Stomach (tissue), 9 donors: Measurements from ENCODE around the gene GAS6. TPM values are rescaled to one million over a fixed set of nuclear protein-coding genes. Genes with fewer than 3 reads are reported as not detected.

Experiments used
- DNase-seq, 2 donors: peaks; one replicate each; pipeline versions ENCODE4 v3.0.0 to v3.0.0-alpha.2; 2013 to 2019
- H3K27ac ChIP-seq, 5 donors: fragments of 200-600 bp in 4 of 5; sonication (generic) in 4 of 5; one replicate each; pipeline ENCODE4 v1.5.1; 2013 to 2019; ENCODE audit warnings: mild to moderate bottlenecking in 1 of 5, moderate library complexity in 1 of 5
- H3K27me3 ChIP-seq, 3 donors: fragments of 200-600 bp; sonication (generic); one replicate each; pipeline ENCODE4 v1.5.1; 2017 to 2019; ENCODE audit warnings: mixed run types in 1 of 3
- H3K36me3 ChIP-seq, 4 donors: fragments of 200-600 bp; sonication (generic); 1 replicate in 3 of 4; 2 replicates in 1 of 4; pipeline ENCODE4 v1.5.1; 2016 to 2019
- H3K4me1 ChIP-seq, 4 donors: fragments of 200-600 bp; sonication (generic); one replicate each; pipeline ENCODE4 v1.5.1; 2016 to 2019
- H3K4me3 ChIP-seq, 4 donors: fragments of 200-600 bp; sonication (generic) in 3 of 4; one replicate each; pipeline ENCODE4 v1.5.1; 2016 to 2019; ENCODE audit warnings: mild to moderate bottlenecking in 1 of 4
- H3K9me3 ChIP-seq, 4 donors: fragments of 200-600 bp; sonication (generic); one replicate each; pipeline ENCODE4 v1.5.1; 2016 to 2019
- EP300 ChIP-seq: sonication (generic); formaldehyde crosslinking; IDR thresholded peaks from one replicate; pipeline ENCODE4 v1.6.1; 2017; ENCODE audit warnings: antibody characterized with exemption
- POLR2A ChIP-seq, 4 donors: fragments of 450-650 bp; IDR thresholded peaks; one replicate each; pipeline ENCODE4 v1.6.1; 2016; ENCODE audit warnings: antibody characterized with exemption in 4 of 4, control low read depth in 2 of 4, mild to moderate bottlenecking in 1 of 4, moderate library complexity in 1 of 4
- POLR2AphosphoS5 ChIP-seq, 3 donors: sonication (generic); formaldehyde crosslinking; IDR thresholded peaks; one replicate each; pipeline ENCODE4 v1.6.1; 2016; ENCODE audit warnings: antibody characterized with exemption in 3 of 3
- WGBS, 5 donors: extraction: QIAGEN DNeasy Blood & Tissue Kit in 3 of 5; methylation state at CpG; one replicate each; pipeline versions ENCODE4 v1.1.5 to v1.1.7; 2013 to 2018; 5-methylcytosine and 5-hydroxymethylcytosine counted together
- intact Hi-C: fragments of 100-400 bp; cut with DNase I; formaldehyde crosslinking; loops from one replicate; pipeline ENCODE4 v1.15.1; 2023; ENCODE audit warnings: low total_unique reads
- polyA plus RNA-seq, 3 donors: library from polyadenylated mRNA; stranded (reverse); fragments of 200-250 nt; gene quantifications; one replicate each; pipeline ENCODE4 v1.2.3, GENCODE V29; 2013
- total RNA-seq, 5 donors: library from RNA; depleted of rRNA; stranded (reverse); fragments of >200 nt; gene quantifications; one replicate each; pipeline versions ENCODE4 v1.1.0 to v1.2.3, GENCODE V29; 2014 to 2016
- TF ChIP-seq, protein P1 (sequence below), 7 experiments: fragments of 450-650 bp in 4 of 7; fragments of 200-600 bp in 3 of 7; sonication (generic) in 3 of 7; IDR thresholded peaks; one replicate each; pipeline ENCODE4 v1.5.1; 2016 to 2019; ENCODE audit warnings: antibody characterized with exemption in 7 of 7, control low read depth in 2 of 7, mild to moderate bottlenecking in 1 of 7
- donor health status: healthy with polysubstance abuse.
- donor health status: Bipolar disorder and iron deficiency.
- donor health status: healthy.

Gene GAS6
- total and polyA plus RNA-seq, 8 donors = 31.4 to 409 (median 92.9) TPM

DNA sequence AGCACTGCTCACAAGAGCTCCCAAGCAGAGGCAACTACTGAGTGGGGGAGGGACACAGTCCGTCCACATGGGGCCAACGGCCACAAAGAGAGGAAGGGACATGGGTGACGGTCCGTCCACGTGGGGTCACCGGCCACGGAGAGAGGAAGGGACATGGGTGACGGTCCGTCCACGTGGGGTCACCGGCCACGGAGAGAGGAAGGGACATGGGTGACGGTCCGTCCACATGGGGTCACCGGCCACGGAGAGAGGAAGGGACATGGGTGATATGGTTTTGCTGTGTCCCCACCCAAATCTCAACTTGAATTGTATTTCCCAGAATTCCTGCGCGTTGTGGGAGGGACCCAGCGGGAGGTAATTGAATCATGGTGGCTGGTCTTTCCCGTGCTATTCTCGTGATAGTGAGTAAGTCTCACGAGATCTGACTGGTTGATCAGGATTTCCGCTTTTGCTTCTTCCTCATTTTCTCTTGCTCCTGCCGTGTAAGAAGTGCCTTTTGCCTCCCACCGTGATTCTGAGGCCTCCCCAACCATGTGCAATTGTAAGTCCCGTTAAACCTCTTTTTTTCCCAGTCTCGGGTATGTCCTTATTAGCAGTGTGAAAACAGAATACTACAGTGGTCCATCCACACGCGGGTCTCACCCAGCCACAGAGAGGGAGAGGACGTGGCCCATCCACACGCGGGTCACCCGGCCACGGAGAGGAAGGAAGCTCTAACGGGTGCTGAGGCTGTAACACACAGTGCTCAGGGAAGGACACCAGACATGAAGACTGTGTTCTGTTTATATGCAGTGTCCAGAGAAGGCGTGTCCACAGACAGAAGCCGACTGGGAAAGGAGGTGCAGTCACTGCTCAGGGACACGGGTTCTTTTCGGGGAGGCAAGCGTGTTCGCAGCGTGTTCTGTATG is 48.5 kb downstream of the GAS6 start:
- Histone ChIP-seq H3K27ac (peak overlapping the region in 2 of 5 donors; percentile 14 to 22), H3K36me3 (peaks cover 0 to 11% (median 0%) of the 10 kb centered on the region in 4 donors), H3K9me3 (no peaks in the 10 kb centered on the region), H3K4me1 (peaks cover 4 to 43% (median 30%) of the 10 kb centered on the region in 4 donors), H3K27me3 (peaks cover 0 to 8% (median 0%) of the 10 kb centered on the region in 3 donors), H3K4me3 (peak overlapping the region in 3 of 4 donors; percentile 2 to 35 (median 9))
- DNase-seq = no peak
- intact Hi-C loops = loop anchor here (10.0 kb wide), 2 partner anchors 89 to 129 kb away; no protein-coding TSS in a partner anchor
- WGBS, 5 donors = 68 to 79% (median 74%) methylated on average over 37 to 42 of the region's 42 CpGs
- TF ChIP-seq, protein P1, sequence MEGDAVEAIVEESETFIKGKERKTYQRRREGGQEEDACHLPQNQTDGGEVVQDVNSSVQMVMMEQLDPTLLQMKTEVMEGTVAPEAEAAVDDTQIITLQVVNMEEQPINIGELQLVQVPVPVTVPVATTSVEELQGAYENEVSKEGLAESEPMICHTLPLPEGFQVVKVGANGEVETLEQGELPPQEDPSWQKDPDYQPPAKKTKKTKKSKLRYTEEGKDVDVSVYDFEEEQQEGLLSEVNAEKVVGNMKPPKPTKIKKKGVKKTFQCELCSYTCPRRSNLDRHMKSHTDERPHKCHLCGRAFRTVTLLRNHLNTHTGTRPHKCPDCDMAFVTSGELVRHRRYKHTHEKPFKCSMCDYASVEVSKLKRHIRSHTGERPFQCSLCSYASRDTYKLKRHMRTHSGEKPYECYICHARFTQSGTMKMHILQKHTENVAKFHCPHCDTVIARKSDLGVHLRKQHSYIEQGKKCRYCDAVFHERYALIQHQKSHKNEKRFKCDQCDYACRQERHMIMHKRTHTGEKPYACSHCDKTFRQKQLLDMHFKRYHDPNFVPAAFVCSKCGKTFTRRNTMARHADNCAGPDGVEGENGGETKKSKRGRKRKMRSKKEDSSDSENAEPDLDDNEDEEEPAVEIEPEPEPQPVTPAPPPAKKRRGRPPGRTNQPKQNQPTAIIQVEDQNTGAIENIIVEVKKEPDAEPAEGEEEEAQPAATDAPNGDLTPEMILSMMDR (IDR thresholded peaks at IDR 0.05) = no peak
- TF ChIP-seq EP300 = no peak

DNA sequence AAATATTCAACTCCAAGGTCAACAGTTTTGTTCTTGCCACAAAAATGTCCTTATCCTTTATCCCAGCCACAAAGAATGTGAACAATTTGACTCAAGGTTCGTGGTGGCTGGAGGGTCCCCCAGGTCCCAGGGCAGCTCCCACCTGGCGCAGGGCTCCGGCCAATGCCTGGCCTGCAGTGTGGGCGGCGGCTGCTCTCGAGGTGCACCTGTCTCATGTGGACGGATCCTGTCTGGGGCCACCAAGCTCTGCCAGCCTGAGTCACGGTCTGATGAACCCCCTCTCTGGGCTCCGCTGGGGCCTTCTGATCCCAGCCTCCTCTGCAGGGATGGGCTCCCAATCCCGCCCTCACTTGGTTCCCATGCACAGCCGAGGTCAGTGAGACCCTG is 49.4 kb downstream of the GAS6 start:
- Histone ChIP-seq H3K36me3 (peaks cover 0 to 5% (median 0%) of the 10 kb centered on the region in 4 donors), H3K27ac (no peak overlapping the region), H3K4me3 (no peak overlapping the region), H3K9me3 (peaks cover 0 to 4% (median 0%) of the 10 kb centered on the region in 4 donors), H3K4me1 (peaks cover 0 to 33% (median 22%) of the 10 kb centered on the region in 4 donors), H3K27me3 (peaks cover 0 to 8% (median 0%) of the 10 kb centered on the region in 3 donors)
- TF ChIP-seq, protein P1 (IDR thresholded peaks at IDR 0.05) = no peak
- TF ChIP-seq EP300 = no peak
- TF ChIP-seq POLR2A (IDR thresholded peaks at IDR 0.05) = no peak
- no peak for TF ChIP-seq POLR2AphosphoS5 (IDR thresholded peaks at IDR 0.05)
- intact Hi-C loops = loop anchor here (10.0 kb wide), 2 partner anchors 90 to 130 kb away; no protein-coding TSS in a partner anchor
- DNase-seq = no peak
- WGBS, 5 donors = 54 to 74% (median 69%) methylated on average over 7 to 11 of the region's 11 CpGs

DNA sequence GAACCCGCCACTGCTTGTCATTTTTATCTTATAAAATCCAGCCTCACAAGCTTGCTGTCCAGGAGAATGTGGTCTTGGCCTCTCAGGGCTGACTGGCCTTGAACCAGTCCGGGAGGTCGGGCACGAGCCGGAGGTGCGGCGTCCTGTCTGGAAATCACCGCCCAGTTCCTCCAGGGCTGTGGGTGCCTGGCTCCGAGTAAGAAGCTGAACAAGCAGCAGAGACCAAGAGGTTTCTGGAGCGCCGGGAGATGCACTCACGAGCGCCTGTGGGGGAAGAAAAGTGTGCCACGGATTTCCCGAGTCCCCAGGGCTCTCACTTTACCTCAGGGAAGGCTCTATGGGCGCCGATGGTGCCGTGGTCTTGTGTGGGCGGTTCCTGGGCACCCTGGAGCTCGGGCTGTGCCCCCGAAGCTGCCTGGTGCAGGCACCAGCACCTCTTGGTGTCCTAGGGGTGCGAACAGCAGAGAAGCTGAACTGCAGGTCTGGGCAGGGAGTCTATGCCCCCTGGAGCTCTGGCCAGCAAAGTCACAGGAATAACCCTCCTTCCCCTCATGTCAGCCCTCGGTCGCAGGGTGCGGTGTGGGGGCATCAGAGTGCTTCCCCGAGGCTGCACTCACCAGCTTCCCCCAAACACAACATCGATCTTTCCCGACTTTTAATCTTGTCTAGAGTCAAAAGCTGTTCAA is 50.0 kb downstream of the GAS6 start:
- DNase-seq = no peak
- TF ChIP-seq EP300 = no peak
- H3K27me3 ChIP-seq = peaks cover 0 to 8% (median 0%) of the 10 kb centered on the region in 3 donors
- no peak overlapping the region for H3K4me3 ChIP-seq
- H3K9me3 ChIP-seq = peaks cover 0 to 6% (median 1%) of the 10 kb centered on the region in 4 donors
- intact Hi-C loops = loop anchor here (10.0 kb wide), 2 partner anchors 91 to 131 kb away; no protein-coding TSS in a partner anchor
- no peak overlapping the region for H3K27ac ChIP-seq
- WGBS, 5 donors = 45 to 77% (median 74%) methylated on average over 19 to 28 of the region's 28 CpGs
- peaks cover 0 to 5% (median 0%) of the 10 kb centered on the region in 4 donors for H3K36me3 ChIP-seq
- H3K4me1 ChIP-seq = peaks cover 0 to 31% (median 21%) of the 10 kb centered on the region in 4 donors

DNA sequence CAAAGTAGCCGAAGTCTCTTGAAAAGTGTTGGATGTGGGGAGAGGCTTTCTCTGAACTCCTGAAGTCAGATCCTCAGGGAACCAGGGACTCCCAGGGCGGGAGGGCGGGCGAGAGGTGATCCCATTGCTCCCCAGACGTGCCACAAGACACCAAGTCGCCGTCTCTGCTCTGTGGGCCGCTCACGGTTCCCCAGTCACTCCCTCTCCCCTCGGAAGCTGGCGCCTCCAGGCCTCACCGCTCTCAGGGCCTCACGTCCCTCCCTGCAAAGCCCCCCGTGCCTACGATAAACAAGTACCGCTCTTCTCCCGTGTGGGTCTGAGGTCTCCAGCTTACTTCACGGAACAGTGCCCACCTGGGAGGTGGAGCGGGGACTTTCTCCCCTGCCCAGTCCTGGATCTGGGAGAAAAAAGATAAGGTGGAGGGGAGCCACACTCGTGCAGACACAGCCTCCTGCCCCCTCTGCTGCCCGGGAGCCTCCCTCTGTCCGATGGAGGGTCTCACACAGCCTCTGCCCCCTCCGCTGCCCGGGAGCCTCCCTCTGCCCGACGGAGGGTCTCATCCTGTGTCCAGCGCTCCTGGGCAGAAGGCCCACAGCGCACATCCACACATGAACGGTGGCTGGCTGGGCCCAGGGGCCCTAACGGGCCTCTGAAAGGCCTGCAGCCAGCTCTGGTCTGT is 50.7 kb downstream of the GAS6 start:
- TF ChIP-seq, protein P1 (IDR thresholded peaks at IDR 0.05) = no peak
- TF ChIP-seq POLR2A (IDR thresholded peaks at IDR 0.05) = no peak
- no peak for TF ChIP-seq EP300
- TF ChIP-seq POLR2AphosphoS5 (IDR thresholded peaks at IDR 0.05) = no peak
- Histone ChIP-seq H3K4me3 (no peak overlapping the region), H3K9me3 (peaks cover 0 to 13% (median 6%) of the 10 kb centered on the region in 4 donors), H3K27ac (no peak overlapping the region), H3K4me1 (peaks cover 0 to 28% (median 21%) of the 10 kb centered on the region in 4 donors), H3K36me3 (peaks cover 0 to 5% (median 0%) of the 10 kb centered on the region in 4 donors), H3K27me3 (peaks cover 0 to 8% (median 0%) of the 10 kb centered on the region in 3 donors)
- 83 to 92% (median 87%) methylated on average over 30 of the region's 30 CpGs for WGBS, 5 donors
- DNase-seq = no peak
- intact Hi-C loops = loop anchor here (10.0 kb wide), 2 partner anchors 92 to 132 kb away; no protein-coding TSS in a partner anchor
